Measurements from ENCODE around the gene BARX1.
A peak's percentile ranks its signal among the peaks of the same experiment; 100 is the strongest.
"Not testable (repeated sequence)": the region's sequence is repeated elsewhere in the genome, so short reads cannot be mapped to it uniquely, and the experiment has no call there.

BARX1 gene

GRCh38 chr9:93955111-93955980 is at the start of gene BARX1:
TSS of gene BARX1 (minus strand) at chr9:93955355. CDS start at chr9:93955146, 209 bp downstream.
- peak; percentile 55 for DNase-seq

GRCh38 chr9:94002316-94003140 is 47.4 kb upstream of the BARX1 start:
- peak; percentile 51 for DNase-seq

- DNase-seq: no peak
Measured at GRCh38 chr9:93996863-93997262, 41.7 kb upstream of the BARX1 start.

- DNase-seq: no peak
Measured at GRCh38 chr9:93996367-93996766, 41.2 kb upstream of the BARX1 start.

- no peak for DNase-seq
Measured at GRCh38 chr9:93994545-93994944, 39.4 kb upstream of the BARX1 start.

- DNase-seq: no peak
Measured at GRCh38 chr9:93994132-93994531, 39.0 kb upstream of the BARX1 start.

- DNase-seq: no peak
Measured at GRCh38 chr9:93992830-93993229, 37.7 kb upstream of the BARX1 start.

- no peak for DNase-seq
Measured at GRCh38 chr9:93990448-93990847, 35.3 kb upstream of the BARX1 start.

GRCh38 chr9:93988056-93988455 is 32.9 kb upstream of the BARX1 start:
- DNase-seq: no peak

- DNase-seq: no peak
Measured at GRCh38 chr9:93984860-93985259, 29.7 kb upstream of the BARX1 start.

- DNase-seq: no peak
Measured at GRCh38 chr9:93983875-93984274, 28.7 kb upstream of the BARX1 start.

GRCh38 chr9:93979721-93980120 is 24.6 kb upstream of the BARX1 start:
- no peak for DNase-seq

GRCh38 chr9:93978551-93978950 is 23.4 kb upstream of the BARX1 start:
- DNase-seq: no peak

- no peak for DNase-seq
Measured at GRCh38 chr9:93976973-93977372, 21.8 kb upstream of the BARX1 start.

GRCh38 chr9:93976081-93976480 is 20.9 kb upstream of the BARX1 start:
- no peak for DNase-seq

GRCh38 chr9:93975262-93975661 is 20.1 kb upstream of the BARX1 start:
- DNase-seq: no peak

- no peak for DNase-seq
Measured at GRCh38 chr9:93974151-93974550, 19.0 kb upstream of the BARX1 start.

GRCh38 chr9:93972655-93973054 is 17.5 kb upstream of the BARX1 start:
- not testable (repeated sequence) for DNase-seq

GRCh38 chr9:93969328-93969661 is 14.1 kb upstream of the BARX1 start:
- DNase-seq: no peak

GRCh38 chr9:93968451-93969327 is 13.5 kb upstream of the BARX1 start:
- DNase-seq: no peak

GRCh38 chr9:93967020-93967803 is 12.1 kb upstream of the BARX1 start:
- no peak for DNase-seq

Data from stimulated activated CD8-positive, alpha-beta memory T cell treated with anti-CD3 and anti-CD28 coated beads, Interleukin-4, amount 100 ng/mL, for 48 hours (primary cell).